ENCODE results near the gene NUTM2A.
"Not testable (repeated sequence)": the region's sequence is repeated elsewhere in the genome, so short reads cannot be mapped to it uniquely, and the experiment has no call there.

The NUTM2A gene, protein sequence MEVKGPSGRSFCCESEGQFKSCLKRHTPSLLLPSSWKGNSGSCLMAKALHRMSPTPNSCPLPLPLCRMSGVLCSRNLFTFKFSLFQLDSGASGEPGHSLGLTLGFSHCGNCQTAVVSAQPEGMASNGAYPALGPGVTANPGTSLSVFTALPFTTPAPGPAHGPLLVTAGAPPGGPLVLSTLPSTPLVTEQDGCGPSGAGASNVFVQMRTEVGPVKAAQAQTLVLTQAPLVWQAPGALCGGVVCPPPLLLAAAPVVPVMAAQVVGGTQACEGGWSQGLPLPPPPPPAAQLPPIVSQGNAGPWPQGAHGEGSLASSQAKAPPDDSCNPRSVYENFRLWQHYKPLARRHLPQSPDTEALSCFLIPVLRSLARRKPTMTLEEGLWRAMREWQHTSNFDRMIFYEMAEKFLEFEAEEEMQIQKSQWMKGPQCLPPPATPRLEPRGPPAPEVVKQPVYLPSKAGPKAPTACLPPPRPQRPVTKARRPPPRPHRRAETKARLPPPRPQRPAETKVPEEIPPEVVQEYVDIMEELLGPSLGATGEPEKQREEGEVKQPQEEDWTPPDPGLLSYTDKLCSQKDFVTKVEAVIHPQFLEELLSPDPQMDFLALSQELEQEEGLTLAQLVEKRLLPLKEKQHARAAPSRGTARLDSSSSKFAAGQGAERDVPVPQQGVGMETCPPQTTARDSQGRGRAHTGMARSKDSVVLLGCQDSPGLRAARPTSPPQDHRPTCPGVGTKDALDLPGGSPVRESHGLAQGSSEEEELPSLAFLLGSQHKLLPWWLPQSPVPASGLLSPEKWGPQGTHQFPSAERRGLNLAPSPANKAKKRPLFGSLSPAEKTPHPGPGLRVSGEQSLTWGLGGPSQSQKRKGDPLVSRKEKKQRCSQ

DNA sequence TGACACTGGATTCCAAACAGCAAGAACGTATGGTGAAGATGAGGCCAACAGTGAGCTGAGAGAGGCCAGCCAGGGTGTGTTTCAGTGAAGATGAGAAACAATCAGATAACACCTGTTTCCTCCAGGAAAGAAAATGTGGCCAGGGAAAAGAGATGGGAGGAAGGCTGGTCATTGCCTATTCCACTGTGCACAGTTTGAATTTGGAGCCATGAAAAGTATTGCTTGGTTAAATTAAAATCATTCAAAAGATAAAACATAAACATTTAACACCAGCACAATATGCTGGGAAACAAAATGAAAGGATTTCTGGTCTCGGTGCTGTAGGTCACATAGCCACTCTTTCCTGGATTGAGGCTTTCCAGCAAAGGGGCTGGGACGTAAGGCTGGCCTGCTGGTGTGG is at the start of gene NUTM2A:
NUTM2A (plus strand) TSS at position 301 of the 400 bp plus-strand sequence. CDS start 383 bp downstream, outside the sequence.
- not testable (repeated sequence) for DNase-seq (ENCODE audit: low read depth)

GRCh38 chr10:87177587-87177986 is 47.7 kb upstream of the NUTM2A start:
- DNase-seq (ENCODE audit: low read depth) = not testable (repeated sequence)

DNA sequence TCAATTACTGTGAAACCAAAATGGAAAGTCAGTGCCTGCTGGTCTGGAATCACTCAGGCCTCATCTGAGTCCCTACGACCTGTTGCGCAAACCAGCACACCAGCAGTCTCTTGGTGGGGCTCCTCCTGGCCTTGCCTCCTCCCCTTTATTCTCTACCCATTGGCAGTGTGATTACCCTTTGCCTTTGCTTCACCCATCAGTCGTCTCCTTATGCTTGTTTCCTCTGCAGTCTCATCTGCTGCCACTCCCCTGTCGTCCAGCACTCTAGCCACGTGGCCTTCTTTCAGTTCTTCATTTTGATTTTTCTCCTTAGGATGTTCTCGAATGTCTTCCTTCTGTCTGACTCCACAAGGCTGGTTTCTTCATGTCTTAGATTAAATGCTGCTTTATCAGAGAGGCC is 40.8 kb upstream of the NUTM2A start:
- DNase-seq (ENCODE audit: low read depth) = peak; percentile 17

DNA sequence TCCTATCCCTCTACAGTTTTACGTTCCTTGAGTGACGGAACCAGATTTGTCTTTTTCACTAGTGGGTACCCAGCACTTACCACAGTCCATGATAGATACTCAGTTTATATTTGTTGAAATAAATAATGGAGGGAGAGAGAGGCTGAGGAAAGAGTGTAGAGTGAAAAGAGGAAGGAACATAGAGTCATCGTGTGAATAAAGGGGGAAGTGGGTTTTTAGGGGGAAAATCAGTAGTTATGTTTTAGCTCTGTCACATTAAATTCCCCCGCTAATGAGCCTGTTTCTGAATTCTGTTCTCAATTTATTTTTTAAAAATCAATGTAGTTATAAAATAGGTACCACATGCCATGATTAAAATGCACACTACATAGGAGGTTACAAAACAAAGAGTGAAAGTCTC is 39.2 kb upstream of the NUTM2A start:
- DNase-seq (ENCODE audit: low read depth) = not testable (repeated sequence)

GRCh38 chr10:87187573-87187972 is 37.7 kb upstream of the NUTM2A start:
- not testable (repeated sequence) for DNase-seq (ENCODE audit: low read depth)

DNA sequence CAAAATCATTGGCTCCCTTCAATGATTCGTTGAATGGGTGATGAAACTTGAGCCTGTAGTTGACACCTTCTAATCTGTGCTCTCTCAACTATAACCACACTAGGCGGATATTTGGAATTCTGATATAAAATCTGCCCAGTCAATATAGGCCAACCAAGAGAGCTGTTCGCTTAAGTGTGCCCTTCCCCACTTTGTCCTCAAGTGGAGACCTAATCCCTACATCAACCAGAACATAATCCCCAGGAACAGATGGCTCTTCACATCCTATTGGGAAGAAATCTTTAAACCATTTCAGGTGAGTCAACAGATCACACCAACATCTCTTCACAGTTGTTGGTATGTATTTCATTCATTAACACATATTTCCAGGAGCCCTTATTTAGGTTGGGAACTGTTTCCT is 33.4 kb upstream of the NUTM2A start:
- not testable (repeated sequence) for DNase-seq (ENCODE audit: low read depth)

DNA sequence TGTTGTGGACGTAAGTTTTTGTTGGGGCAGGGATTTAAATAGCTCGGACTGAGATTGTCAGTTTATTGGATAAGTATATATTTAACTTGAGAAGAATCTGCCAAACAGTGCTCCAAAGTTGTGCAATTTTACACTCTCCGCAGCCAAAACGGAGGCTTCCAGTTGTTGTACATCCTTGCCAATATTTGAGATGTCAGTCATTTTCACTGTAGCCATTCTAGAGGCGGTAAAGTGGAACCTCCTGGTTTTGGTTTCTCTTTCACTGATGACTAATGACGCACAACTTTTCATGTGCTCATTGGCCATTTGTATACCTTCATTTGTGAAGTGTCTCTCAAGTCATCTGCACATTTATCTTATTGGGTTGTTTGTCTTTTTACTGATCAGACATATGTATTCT is 24.3 kb upstream of the NUTM2A start:
- DNase-seq (ENCODE audit: low read depth) = peak; percentile 8

- not testable (repeated sequence) for DNase-seq (ENCODE audit: low read depth)
Observed at GRCh38 chr10:87204801-87205200, 20.4 kb upstream of the NUTM2A start.

- DNase-seq (ENCODE audit: low read depth) = not testable (repeated sequence)
Observed at GRCh38 chr10:87206922-87207321, 18.3 kb upstream of the NUTM2A start.

DNA sequence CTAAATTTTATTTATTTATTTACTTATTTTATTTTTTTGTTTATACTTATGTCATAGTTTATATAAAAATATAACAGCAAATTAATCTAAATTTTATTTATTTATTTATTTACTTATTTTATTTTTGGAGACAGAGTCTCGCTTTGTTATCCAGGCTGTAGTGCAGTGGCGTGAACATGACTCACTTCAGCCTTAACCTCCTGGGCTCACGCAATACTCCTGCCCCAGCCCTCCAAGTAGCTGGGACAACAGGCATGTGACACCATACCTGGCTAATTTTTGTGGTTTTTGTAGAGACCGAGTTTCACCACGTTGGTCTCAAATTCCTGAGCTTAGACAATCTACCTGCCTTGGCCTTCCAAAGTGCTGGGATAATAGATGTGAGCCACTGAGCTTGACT is 14.9 kb upstream of the NUTM2A start:
- DNase-seq (ENCODE audit: low read depth) = peak; percentile 7

DNA sequence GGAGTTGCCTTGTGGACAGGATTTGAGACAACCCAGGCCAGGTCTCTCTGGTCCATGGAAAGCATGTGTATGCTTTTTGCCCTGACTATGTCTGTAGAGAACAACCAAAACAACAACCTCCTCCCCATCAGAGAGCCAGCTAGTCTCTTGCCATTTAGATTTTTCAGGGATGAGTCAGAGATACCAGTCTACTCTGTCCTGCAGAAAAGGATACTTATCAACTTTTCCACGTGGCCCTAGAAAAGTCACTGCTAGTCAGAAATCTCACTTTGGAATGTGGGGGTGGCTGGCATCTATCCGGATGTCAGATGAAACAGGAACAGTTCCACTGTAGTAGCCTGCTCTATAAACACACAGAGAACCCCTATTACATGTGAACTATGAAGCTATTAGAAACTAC is 13.4 kb upstream of the NUTM2A start:
- peak; percentile 58 for DNase-seq (ENCODE audit: low read depth)

DNA sequence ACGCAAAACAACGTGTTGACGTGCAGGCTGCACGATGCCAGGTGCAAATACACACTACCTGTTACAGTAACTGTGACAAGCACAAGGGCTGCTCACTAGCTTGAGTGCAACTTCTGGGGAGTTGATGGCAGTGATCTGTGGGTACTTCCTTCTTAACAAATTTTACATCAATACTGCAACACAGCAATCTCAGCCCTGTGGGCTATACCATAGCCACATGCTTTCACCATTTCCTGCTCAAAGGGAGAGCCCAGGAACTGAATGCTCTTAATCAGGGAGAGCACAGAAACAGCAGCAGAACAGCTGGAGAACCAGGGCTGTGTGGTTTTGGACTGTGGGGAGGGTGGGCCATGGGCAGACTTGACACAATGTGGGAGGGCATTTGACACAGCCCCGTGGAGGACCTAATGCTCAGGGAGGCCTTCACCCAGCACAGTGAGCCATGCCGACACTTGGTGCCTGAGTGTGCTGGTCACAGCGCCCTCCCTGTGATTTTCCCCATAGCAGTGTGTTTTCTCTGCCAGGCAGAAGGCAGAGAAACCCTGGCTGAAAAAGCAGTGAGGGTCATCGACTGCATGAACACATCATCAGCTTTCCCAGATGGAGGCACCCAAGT is 12.0 kb upstream of the NUTM2A start:
- DNase-seq (ENCODE audit: low read depth) = not testable (repeated sequence)

DNA sequence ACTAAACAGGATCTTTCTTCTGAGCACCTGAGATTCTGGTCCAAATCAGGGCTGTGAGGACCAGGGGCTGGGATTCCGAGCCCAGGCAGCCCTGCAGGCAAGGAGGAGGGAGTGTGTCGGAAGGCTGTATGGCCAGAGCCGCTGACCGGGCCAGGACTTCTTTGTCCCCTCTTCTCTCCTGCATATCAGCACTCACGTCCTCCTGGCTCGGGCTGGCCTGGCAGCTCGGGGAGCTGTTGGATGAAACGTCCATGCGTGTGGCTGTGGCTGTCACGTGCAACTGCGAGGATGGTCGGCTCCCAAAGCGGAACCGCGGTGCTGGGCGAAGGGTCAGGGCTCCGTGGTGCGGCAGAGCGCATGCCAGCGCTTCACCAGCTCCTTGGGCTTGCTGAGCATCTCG is 11.4 kb upstream of the NUTM2A start:
- DNase-seq (ENCODE audit: low read depth) = not testable (repeated sequence)

DNA sequence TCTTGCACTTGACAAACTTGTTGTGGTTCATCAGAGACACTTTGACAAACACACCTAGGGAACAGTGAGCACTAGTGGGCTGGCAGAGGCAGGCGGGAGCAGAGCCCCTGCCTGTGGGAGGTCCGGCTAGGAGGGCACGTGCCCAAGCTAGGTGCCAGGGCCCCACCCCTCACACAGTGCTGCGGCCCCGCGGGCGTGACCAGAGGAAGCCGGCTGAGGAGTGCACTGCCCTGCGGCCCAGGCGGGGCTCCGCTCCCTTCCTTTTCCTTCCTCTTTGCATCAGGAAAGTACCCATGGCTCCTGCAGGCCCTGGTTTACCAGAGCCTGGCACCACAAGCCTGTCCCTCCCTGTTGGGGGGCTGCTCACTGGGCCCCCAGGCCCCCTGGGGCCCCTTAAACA is 9.1 kb upstream of the NUTM2A start:
- not testable (repeated sequence) for DNase-seq (ENCODE audit: low read depth)

DNA sequence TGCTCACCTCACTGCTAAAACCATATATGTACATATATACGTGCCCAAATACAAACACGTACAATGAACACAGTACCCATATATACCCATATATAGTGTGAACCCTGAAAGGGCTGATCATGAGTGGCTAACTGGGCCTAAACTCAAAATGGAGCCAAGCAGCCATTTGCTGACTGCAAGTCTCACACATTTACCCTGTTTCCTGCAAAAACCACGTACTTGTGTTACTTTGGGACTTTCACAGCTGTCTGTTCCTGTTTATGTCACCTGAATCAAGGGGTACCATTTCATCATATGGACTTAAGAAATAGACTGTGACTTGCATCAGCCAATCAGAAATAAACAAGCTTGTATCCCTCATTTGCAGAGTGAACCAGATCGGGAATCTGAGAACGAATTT is 5.9 kb upstream of the NUTM2A start:
- not testable (repeated sequence) for DNase-seq (ENCODE audit: low read depth)

DNA sequence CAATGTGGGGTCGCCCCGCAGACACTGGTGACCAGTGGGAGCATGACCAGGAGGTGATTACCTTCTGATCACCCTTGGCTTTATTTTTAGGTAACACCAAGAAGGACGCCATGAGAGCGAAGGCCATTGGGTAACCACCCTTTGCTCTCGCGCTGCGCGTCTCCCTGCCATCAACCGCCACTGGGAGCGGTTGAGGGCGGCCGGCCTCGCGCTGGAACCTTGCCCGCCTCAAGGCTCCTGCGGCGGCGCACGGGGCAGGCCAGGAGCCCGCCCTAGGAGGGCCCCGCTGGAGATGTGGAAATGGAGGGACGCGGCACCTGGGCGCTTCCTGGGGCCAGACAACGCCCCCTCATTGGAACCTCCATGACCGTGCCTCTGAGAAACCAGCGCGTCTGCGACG is 2.5 kb upstream of the NUTM2A start:
- not testable (repeated sequence) for DNase-seq (ENCODE audit: low read depth)

GRCh38 chr10:87228247-87228646 is 3.0 kb downstream of the NUTM2A start:
- not testable (repeated sequence) for DNase-seq (ENCODE audit: low read depth)

DNA sequence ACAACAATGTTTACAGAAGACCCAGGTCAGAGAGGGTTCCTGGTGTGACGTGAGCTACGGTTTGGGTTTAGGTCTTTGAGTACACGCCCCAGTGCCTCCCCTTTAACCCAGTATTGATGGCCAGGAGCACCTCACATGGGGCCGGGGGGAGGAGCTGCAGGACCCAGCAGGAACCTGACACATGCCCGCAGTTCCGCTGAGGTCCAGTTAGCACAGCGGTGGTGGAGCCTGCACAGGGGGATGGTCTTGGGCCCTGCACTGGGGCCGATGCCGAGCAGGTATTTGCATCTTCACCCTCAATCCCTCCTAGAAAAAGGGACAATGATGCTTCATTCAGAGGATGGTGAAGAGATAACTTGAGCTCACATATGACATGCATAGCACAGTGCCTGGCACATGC is 4.0 kb downstream of the NUTM2A start:
- not testable (repeated sequence) for DNase-seq (ENCODE audit: low read depth)

GRCh38 chr10:87234854-87235253 is 9.6 kb downstream of the NUTM2A start:
- not testable (repeated sequence) for DNase-seq (ENCODE audit: low read depth)

DNA sequence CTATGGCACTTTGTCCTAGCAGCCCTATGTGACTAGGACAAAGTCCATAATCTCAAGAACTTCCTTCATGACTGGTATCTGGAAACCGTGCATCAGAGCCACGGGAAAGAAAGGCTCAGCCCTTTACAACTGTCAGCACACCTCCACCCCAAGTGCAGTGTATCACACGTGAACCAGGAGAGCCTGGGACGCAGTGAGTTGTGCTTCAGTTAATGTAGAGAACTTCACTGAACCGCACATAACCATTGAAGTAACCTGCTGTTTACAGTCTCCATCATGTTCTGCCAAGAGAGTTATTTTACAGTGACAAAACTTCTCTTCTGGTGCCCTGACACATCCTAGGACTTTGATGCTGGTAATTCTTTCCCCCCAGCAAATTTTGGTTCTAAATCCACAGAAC is 12.0 kb downstream of the NUTM2A start:
- DNase-seq (ENCODE audit: low read depth) = not testable (repeated sequence)

- not testable (repeated sequence) for DNase-seq (ENCODE audit: low read depth)
Observed at GRCh38 chr10:87239346-87239808, 14.1 kb downstream of the NUTM2A start.

DNA sequence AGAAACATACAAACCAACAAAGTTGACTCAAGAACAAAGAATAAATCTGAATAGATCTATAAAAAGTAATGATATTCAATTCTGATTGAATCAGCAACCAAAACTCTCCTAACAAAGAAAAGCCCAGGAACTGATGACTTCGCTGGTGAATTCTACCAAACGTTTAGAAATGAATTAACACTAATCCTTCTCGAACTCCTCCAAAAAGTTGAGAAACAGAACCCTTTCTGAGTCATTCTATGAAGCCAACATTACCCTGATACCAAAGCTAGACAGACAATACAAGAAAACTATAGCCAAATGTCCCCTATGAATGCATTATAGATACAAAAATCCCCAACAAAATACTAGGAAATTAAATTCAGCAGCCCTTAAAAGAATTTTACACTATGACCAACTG is 16.9 kb downstream of the NUTM2A start:
- peak; percentile 2 for DNase-seq (ENCODE audit: low read depth)

All from amniotic epithelial cell (primary cell).